ENCODE data around the gene AZU1. TPM values are rescaled to one million over a fixed set of nuclear protein-coding genes. Genes with fewer than 3 reads are reported as not detected.

The AZU1 gene
- total RNA-seq, 1 experiment from 2014 or later: not detected

DNA sequence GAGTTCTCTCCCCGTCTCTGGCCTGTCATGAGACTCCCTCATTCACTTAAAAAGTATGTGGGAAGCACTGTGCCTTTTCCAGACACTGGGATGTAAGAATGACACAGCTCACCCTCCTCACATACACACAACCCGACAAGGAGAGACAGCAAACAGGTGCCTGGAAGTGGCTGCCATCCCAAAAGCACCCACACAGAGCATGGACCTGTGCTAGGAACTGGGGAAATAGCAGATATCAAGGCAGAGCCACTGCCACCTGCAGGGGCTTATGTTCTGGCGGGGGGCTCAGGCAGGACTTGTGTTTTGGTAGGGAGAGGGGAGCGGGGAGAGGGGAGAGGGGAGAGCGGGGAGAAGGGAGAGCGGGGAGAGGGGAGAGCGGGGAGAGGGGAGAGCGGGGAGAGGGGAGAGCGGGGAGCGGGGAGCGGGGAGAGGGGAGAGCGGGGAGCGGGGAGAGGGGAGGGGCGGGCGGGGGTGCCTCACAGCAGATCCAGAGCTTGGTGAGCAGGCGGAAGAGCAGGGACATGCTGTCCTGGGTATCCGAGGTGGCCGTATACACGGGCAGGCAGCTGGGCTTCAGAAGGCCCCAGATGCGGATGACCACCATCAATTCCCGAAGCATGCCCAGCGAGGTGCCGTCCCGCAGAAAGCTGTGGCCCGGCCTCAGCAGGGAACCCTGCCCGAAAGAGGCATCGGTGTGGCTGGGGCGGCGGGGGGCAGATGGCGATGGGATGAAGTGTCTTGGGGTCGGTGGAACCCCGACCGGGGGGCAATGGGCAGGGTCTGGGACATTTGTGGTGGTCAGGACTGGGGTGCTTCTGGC is 44.0 kb downstream of the AZU1 start:
- ChIA-PET CTCF (no interaction called here), POLR2A (ENCODE audit: low non-redundant PET) (interaction anchor here (0.5 to 0.7 kb wide), 3 partner anchors 29 to 398 kb away, joined by 3 to 12 read pairs (median 7); no protein-coding TSS in a partner anchor)
- Histone ChIP-seq H3K36me3 (ENCODE audit: insufficient read depth, low read length, poor library complexity, severe bottlenecking) (peaks cover 32% of the 10 kb centered on the region), H3K4me1 (ENCODE audit: insufficient read depth, low read length, poor library complexity, severe bottlenecking) (peaks cover 61% of the 10 kb centered on the region), H3K9me3 (ENCODE audit: low read depth, low read length, poor library complexity, severe bottlenecking) (no peaks in the 10 kb centered on the region), H3K27ac (ENCODE audit: low read depth, low read length, poor library complexity, severe bottlenecking) (peak overlapping the region; percentile 77), H3K27me3 (replicated peaks; ENCODE audit: insufficient read depth, low read depth, low read length, poor library complexity) (no peaks in the 10 kb centered on the region), H3K4me3 (ENCODE audit: low read depth, low read length, poor library complexity, severe bottlenecking) (no peak overlapping the region)
- DNase-seq (ENCODE audit: low spot score): no peak
- intact Hi-C loops (cut with micrococcal nuclease; ENCODE audit: unreplicated experiment): no loop called here
- TF ChIP-seq EZH2 (IDR thresholded peaks at IDR 0.05; ENCODE audit: borderline replicate concordance, low read depth, low read length, poor library complexity, severe bottlenecking) (no peak), CTCF (conservative IDR thresholded peaks at IDR 0.05; ENCODE audit: low read depth, low read length) (no peak)
- no TSS peak for BruUV-seq (replicated peaks)

DNA sequence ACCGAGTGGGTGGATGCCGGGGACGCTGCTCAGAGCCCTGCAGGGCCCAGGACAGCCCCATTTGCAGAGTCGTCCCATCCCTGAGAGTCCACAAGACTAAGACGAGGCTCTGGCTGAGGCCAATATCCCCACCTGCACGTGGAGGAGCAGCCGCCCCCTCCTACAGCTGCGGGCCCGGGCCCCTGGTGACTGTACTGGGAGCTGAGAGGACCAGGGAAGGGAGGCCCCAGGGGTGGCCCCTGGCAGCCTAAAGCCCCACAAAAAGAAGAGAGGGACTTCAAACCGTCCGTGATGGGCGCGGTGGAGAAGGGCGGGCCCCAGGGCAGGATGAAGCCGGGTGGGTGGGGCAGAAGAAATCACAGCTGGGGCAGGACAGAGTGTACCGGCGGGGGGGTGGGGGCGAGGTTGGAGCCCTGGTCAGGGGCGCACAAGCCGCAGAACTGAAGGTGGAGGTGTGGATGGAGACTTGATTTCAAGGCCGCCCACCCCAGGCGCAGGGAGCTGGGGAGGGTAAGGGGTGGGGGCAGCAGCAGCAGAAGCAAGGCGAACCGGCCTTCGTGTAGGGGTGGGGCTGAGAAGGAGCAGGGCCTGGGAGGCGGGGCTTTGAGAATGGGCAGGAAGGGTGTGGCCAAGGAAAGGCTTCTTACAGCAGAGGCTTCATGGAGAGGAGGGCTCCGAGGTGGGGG is 44.8 kb downstream of the AZU1 start:
- Histone ChIP-seq H3K4me1 (ENCODE audit: insufficient read depth, low read length, poor library complexity, severe bottlenecking) (peaks cover 55% of the 10 kb centered on the region), H3K9me3 (ENCODE audit: low read depth, low read length, poor library complexity, severe bottlenecking) (no peaks in the 10 kb centered on the region), H3K27me3 (replicated peaks; ENCODE audit: insufficient read depth, low read depth, low read length, poor library complexity) (no peaks in the 10 kb centered on the region), H3K27ac (ENCODE audit: low read depth, low read length, poor library complexity, severe bottlenecking) (peak overlapping the region; percentile 77), H3K36me3 (ENCODE audit: insufficient read depth, low read length, poor library complexity, severe bottlenecking) (peaks cover 32% of the 10 kb centered on the region), H3K4me3 (ENCODE audit: low read depth, low read length, poor library complexity, severe bottlenecking) (no peak overlapping the region)
- BruUV-seq (replicated peaks): no TSS peak
- TF ChIP-seq CTCF (conservative IDR thresholded peaks at IDR 0.05; ENCODE audit: low read depth, low read length) (no peak), EZH2 (IDR thresholded peaks at IDR 0.05; ENCODE audit: borderline replicate concordance, low read depth, low read length, poor library complexity, severe bottlenecking) (no peak)
- intact Hi-C loops (cut with micrococcal nuclease; ENCODE audit: unreplicated experiment): no loop called here
- ChIA-PET CTCF (no interaction called here), POLR2A (ENCODE audit: low non-redundant PET) (interaction anchor here (0.5 to 0.7 kb wide), 2 partner anchors 165 to 397 kb away, joined by 7 to 12 read pairs; no protein-coding TSS in a partner anchor)
- peak; percentile 93 for DNase-seq (ENCODE audit: low spot score)

DNA sequence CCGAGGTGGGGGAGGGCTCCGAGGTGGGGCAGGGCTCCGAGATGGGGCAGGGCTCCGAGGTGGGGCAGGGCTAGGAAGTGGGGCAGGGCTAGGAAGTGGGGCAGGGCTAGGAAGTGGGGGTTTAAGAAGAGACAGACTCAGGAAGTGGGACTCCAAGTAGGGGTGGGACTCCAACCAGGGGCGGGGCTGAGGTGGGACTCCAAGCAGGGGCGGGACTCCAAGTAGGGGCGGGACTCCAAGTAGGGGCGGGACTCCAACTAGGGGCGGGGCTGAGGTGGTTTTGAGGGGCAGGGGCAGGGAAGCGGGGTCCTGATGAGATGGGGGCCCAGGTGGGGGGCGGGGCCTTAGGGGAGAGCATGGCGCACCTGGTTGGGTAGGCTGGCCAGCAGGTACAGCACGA is 45.4 kb downstream of the AZU1 start:
- no peaks in the 10 kb centered on the region for H3K27me3 ChIP-seq (replicated peaks; ENCODE audit: insufficient read depth, low read depth, low read length, poor library complexity)
- no TSS peak for BruUV-seq (replicated peaks)
- peaks cover 28% of the 10 kb centered on the region for H3K36me3 ChIP-seq (ENCODE audit: insufficient read depth, low read length, poor library complexity, severe bottlenecking)
- POLR2A ChIA-PET (ENCODE audit: low non-redundant PET): no interaction called here
- TF ChIP-seq EZH2 (IDR thresholded peaks at IDR 0.05; ENCODE audit: borderline replicate concordance, low read depth, low read length, poor library complexity, severe bottlenecking) (no peak), CTCF (conservative IDR thresholded peaks at IDR 0.05; ENCODE audit: low read depth, low read length) (no peak)
- no peak overlapping the region for H3K27ac ChIP-seq (ENCODE audit: low read depth, low read length, poor library complexity, severe bottlenecking)
- H3K4me3 ChIP-seq (ENCODE audit: low read depth, low read length, poor library complexity, severe bottlenecking): no peak overlapping the region
- peak; percentile 84 for DNase-seq (ENCODE audit: low spot score)
- intact Hi-C loops (cut with micrococcal nuclease; ENCODE audit: unreplicated experiment): no loop called here
- peaks cover 48% of the 10 kb centered on the region for H3K4me1 ChIP-seq (ENCODE audit: insufficient read depth, low read length, poor library complexity, severe bottlenecking)
- CTCF ChIA-PET: no interaction called here
- no peaks in the 10 kb centered on the region for H3K9me3 ChIP-seq (ENCODE audit: low read depth, low read length, poor library complexity, severe bottlenecking)
